ENCODE measurements around the gene PDE4B.
A peak's percentile ranks its signal among the peaks of the same experiment; 100 is the strongest.

PDE4B gene

DNA sequence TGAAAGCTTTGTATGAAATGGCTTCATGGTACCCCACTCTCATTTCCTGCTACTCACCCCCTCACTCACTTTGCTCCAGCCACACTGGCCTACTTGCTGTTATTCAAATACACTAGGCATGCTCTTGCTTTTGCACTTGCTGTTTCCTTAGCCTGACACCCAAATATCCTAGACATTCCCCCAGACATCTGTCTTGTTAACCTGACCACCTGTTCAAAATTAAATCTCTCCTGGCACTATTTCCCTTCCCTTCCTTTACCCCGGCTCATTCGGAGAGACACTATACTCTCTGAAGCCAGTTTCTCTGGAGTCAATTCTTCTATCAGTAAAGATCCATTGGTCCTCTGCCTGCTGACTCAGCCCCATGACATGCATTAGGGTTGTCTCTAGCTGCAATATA, 435.3 kb downstream of the PDE4B start:
- FAIRE-seq = no peak
- no peak for DNase-seq (ENCODE audit: low spot score)

DNA sequence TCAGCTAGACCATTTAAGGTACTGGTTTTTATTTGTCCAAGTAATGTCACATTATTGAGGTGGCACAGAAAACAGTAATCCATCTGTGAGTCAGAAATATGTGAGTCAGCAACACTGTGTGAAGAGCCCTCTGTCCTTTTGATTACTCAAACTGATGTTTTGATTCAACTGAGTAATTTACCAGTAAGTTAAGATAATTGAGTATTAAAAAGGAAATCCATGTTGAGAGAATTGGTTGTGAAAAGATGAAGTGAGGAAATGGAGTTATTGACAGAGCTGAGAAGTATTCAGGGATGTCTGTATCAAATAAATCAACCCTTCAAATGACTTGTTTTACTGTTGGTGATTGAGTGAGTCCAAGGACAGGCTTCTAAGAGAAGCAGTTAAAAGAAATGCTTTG, 438.5 kb downstream of the PDE4B start:
- FAIRE-seq = peak; percentile 85

DNA sequence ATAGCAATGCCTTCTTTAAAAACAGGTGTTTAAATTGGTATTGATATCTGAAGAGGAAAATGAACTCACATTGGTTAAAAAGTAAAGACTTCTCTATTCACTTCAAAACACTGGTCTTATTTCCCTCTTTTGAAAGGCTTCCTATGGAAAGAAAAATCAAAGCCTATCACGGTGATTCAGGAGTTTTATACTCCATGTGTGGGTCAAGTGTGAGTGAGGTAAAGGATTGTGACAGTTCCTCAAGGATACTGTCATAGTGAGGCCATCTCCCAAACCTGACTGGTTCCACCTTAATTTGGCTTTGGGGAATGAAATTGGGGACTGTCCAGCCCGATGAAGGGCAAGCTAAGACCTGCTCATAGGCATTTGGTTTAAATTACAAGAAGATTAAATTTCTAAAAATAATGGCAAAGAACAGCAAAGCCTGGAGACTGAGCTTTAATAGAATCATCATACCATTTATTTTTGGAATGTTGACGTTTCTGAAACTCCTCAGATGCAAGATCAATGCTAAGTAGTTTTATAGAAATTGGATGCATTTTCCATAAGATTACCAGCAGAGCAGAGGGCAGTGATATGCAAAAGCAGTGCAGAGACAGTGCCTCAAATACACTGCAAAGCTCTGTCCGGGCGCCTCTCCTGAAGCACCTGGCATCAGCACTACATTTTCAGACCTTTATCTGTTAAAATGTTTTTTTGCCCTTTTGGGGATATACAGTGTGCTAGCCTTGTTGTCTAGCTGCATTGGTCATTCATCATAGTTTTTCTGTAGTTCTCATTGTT, 439.2 kb downstream of the PDE4B start:
- DNase-seq (ENCODE audit: low spot score) (no peak), FAIRE-seq (no peak)

More for the DNA sequence above, 438.5 kb downstream of the PDE4B start:
- DNase-seq (ENCODE audit: low spot score) = peak; percentile 58

DNA sequence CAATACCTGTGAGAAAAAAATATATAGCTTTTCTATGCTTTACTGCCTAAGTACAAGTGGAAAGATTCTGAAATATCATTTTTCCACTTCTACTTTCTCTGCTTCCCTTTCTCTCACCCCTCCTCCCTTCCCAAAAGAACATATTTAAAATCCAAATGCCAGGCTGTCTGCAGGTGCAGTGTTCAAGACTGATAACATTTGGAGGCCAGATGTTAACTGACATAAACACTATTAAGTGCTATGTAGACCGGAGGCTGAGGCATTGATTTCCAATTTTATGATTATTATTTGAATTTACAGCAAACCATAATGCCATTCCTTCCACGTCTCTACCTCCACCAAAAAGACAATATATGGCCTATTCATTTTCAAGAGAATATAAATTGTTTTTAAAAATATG, 444.3 kb downstream of the PDE4B start:
- DNase-seq (ENCODE audit: low spot score) (no peak), FAIRE-seq (no peak)

DNA sequence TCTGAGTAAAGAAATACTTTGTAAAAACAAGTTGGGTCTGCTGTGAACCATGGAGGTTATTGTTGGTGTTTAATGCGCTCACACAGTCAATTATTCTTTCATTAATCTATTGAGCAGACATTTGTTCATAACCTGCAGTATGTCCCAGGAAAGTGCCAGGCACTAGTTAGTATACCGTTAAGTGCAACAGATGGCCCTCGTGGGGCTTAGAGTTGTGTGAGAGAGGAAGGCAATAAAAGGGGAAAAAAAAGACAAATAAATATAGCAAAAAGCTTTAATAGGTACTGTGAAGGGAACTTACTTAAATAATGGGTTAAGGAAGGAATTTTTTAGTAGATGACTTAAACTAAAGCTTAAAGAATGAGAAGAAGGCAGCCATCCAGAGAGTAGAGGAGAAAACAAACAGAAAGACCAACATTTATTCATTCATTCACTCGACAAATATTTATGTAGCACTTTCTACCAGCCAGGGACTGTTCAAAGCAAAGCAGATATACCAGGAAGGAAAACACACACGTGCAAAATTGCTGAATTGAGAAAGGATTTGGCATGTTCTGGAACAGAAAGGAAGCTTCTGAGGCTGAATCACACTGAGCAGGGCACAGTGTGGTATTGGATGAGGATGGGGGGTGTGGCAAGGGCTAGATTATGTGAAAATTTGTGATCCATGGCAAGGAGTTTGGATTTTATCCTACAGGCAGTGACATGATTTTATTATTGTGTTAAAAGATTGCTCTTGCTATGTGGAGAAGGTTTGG, 445.2 kb downstream of the PDE4B start:
- FAIRE-seq = no peak
- no peak for DNase-seq (ENCODE audit: low spot score)

DNA sequence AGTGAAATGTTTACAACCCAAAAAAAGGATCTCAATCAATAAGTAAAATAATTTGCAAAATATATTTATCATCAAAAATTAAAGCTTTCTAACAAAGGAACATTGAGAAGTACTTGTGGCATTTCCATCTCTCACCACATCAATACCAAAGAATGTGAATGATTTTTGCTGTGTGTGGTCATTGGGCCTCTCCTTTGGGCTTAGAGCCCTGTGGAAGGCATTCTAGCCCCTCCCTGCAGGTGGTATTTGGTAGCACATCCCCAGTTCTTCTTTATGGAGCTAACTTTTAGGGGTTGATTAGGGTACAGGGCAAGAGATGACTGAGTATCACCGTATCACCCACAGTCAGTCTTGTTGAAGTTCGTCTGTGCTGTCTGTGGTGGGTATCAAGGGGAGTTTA, 447.1 kb downstream of the PDE4B start:
- no peak for FAIRE-seq
- DNase-seq (ENCODE audit: low spot score) = no peak

DNA sequence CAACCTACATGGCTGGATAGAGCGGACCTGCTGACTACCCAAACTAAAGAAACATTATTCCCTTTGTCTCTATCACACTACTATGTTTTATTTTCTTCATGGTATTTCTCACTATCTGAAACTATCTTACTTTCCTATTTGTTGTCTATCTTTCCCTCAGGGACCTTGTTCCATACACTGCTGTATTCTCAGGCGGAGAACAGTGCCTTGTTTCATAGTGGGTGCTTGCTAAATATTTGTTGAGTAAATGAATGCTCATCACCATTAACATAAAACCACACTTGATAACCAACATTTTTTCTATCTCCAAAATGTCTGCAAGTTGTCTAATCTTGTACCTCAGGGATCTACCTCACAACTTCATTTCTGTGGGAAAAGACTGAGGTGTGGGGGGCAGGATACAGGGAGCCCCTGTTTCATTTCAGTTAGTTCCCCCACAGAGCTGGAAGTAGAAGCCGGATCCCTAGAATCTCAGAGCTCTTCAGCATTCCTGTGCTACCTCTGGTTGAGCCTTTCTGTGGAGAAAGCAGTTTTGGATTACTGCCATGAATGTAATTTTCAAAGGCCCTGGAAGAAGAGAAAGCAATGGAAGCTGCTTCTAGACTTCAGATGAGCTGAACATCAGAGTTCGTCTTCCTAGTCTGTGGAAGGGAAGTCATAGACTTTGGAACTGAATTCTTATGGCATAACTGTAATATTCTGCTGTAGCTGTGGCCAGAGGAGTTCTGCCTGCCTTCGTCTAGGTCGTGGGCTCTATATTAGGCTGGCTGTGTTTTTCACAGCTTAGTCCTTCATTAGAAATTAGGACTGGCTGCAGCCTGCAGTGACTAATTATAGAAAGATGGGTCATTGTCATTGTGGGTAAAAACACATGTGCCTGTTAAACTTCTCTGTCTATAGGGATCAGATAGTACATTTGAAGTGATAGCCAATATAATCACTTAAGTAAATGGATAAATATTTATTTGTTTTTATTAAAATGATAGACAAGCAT, 448.1 kb downstream of the PDE4B start:
- no peak for DNase-seq (ENCODE audit: low spot score)
- FAIRE-seq = no peak

DNA sequence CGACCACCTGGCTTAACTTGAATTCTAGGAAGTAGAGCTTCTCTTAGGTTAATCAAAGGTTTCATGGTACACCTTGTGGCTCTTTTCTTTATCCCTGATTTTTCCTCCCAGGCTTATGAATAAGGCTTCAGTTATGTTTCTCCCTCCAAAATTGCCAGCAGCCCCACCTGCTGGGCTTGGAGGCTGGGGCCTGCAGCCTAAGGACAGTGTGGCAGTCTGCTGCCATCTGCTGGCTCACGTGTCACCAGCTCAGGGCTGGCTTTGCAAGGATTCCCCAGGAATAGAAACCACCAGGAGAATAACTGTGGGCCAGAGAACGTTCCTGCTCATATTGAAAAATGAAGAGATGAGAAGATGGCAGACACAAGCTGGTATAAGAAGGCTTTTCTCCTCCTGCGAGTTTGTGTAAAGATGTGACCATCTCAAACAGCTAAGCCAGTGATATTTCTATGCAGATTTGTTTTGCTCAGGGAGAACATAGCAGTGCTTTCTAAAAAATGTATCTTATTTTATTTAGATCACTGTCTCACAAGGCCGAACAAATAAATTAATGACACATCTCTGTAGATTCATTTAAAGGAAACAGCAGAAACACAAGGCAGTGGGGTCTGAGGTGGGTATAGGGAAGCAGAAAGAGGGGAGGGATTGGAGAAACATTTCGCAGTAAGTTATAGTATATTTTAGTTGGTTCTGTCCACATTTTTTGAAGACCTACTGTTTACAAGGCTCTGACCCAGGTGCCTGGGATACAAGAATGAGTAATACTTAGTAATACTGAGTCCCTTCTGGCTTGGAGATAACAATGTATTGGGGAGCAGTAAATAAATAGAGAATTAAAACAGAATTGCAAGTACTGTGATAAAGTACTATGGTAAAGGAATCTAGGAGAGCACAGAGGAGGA, 450.2 kb downstream of the PDE4B start:
- FAIRE-seq (peak; percentile 60), DNase-seq (ENCODE audit: low spot score) (peak; percentile 60)

DNA sequence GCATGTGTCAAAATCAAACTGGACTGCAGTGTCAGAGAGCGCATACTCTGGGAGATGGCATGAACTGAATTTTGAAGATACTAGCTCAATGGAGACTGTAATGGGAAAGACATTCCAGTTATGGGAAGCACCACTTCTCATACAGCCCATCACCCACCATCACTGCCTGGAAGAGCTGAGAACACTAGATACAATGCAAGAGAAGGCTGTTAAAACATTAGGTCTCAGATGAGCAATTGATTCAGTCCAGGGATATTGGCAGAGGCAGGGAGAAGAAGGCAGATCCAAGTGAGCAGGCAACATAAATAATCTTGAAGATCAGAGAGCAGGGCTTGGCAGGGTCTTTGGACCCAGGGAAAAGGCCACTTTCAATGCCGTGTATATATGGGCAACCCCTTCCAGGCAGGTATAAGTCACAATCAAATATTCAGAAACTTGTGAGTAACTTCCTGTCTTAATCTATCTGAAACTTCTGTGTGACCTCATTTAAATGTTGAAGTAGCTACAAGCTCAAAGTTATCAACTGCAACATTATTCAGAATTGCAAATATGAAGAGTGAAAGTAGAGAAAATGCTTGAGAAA, 450.9 kb downstream of the PDE4B start:
- FAIRE-seq (no peak), DNase-seq (ENCODE audit: low spot score) (no peak)

DNA sequence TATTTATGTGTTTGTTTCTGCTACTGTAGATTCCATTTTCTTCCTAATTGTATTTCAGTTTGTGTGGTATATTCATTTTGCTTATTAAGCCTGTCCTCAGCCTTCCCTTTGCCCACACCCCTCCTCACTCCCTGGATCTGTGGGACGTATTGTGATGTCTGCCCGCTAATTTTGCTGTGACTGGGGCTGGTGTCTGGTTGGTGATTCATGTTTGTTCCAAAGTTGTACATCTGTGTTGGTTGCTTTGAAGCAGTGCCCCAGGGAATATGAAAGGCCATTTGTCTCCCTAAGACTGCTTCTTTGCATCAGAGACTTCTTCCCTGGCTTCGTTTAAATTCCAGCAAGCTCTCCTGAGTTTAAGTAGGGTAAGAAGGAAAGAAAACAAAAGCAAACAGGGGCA, 451.7 kb downstream of the PDE4B start:
- FAIRE-seq (no peak), DNase-seq (ENCODE audit: low spot score) (no peak)

DNA sequence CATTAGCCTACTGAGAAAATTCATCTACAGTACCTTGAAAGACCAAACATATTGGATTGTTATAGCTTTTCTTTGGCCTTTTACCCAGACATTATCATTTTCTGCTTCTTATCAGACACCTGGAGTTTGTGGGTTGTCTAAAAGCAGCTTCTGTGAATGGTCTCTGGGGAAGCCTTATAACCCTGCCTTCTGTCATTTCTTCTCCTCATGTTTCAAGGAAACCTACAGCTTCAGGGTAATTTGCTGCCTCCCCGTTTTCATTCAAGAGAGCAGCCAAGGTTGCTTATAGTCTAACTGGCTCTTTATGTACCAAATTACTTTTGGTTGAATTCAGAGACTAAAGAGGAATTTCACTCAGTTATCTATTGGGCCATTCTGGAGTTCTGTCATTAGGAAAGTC, 453.0 kb downstream of the PDE4B start:
- no peak for FAIRE-seq
- DNase-seq (ENCODE audit: low spot score) = no peak

DNA sequence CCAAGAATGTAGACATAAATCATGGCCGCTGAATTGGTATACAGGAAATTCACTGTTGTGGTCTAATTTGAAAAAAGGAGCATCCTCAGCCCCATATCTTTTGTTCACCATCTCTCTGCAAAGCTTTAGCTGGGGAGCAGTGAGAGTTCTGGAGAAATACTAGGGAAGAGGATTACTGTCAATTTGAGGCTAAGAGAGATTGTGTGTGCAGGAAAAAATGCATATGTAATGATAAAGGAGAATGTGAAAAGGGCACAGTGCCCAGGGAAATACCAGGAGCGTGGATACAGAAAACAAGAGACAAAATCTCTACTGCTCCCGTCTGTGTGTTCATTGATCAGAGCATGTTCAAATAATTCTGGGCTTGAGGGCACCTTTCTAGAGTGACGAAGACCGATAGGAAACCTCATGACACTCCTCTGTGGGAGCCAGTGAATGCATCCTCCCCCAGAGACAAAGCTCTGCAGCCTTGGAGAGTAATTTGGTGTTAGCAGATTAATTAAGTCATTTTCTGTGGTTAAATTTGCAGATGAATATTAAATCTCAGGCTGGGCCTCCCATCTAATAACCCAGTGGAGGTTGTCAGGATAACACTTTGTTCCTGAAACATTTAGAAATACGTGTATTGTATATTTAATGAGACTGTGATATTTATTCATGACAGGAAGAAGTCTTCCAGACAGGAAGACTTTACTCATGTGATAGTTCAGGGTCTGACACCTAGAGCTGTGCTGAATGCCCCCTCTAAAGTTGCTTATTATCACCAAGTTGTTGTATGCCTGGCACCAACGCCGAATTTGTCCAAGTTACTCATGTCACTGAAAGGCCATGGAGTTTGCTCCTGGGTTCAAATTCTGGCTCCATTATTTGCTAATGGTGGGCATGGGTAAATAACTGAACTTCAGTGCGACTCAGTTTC, 453.9 kb downstream of the PDE4B start:
- FAIRE-seq = no peak
- no peak for DNase-seq (ENCODE audit: low spot score)

DNA sequence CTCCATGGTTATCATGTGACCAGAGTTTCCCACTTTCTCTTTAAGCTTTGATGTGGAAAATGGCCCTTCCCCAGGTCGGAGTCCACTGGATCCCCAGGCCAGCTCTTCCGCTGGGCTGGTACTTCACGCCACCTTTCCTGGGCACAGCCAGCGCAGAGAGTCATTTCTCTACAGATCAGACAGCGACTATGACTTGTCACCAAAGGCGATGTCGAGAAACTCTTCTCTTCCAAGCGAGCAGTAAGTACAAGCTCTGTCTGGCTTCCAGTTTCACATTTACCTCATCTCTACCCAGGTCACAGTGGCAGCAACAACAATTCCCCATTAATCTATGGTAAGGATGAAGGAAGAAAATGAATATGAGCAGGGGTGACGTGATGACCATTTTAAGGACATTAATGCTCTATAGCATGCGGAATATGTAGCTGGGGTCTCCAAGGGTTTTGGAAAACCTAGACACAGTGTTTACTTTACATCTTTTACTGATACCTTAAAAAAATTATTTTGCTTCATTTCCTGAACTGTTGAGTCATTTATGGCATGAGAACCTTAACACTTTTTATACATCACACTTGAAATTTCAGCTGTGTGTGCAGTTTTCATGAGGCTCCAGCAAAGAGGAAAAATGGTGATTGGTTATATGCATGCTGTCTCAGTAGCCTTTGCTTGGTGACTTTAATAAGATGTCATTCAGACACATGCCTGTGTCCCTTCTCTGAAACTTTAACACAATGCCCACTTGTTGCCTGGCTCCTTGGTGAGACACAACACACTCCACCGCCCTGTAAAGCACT, 454.9 kb downstream of the PDE4B start:
- DNase-seq (ENCODE audit: low spot score) (no peak), FAIRE-seq (no peak)

DNA sequence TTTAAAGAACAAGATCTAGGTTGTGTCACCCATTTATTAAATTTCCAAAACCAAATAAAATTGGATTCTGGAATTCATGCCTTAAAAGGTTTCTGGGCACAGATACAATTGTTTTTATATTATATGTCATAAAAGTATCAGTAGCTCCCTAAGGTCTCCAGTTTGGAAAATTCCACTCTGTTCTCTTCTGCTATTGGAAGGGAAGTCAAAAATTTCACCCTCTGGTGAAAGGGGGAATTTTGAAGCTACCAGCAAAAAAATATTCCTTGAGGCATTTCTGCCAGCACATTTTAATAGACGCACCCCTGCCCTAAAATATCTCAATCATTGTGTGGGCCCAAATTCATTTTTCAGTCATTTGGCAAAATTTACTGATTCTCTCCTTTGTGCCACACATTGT, 455.6 kb downstream of the PDE4B start:
- DNase-seq (ENCODE audit: low spot score) (no peak), FAIRE-seq (no peak)

DNA sequence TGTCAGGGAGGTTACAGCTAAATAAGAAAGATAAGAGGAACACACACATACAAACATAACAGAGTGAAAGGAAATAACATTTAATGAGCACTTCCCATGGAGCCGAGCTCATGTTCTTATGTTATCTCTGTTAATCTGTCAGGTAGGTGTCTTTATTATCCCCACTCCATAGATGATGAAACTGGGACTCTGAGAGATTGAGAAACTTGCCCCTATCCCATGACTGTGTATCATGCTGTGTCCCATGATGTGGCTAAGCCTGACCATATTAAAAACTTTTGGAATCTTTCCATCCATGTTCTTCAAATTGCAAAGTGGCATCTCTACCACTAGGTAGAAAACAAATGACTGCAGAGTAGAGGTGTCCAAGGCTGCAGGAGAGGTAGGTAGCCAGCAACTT, 456.1 kb downstream of the PDE4B start:
- DNase-seq (ENCODE audit: low spot score) (no peak), FAIRE-seq (no peak)

DNA sequence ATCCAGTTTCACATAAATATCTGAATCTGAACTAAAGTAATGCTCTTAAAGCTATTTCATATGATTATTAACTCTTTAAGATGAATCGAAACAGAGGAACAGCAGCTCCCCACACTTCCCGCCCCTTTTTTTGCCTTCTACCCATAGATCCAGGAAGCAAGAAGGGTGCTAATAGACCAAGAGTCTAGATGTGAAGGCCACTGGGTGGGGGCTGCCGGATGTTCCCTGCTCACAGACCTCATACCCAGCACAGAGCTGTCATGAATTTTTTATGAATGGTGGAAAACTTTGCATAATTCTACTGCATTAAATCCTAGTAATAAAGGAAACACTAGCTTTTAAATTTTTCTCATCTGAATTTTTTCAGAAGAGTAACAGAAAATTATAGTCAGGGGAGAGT, 457.4 kb downstream of the PDE4B start:
- DNase-seq (ENCODE audit: low spot score) (no peak), FAIRE-seq (no peak)

DNA sequence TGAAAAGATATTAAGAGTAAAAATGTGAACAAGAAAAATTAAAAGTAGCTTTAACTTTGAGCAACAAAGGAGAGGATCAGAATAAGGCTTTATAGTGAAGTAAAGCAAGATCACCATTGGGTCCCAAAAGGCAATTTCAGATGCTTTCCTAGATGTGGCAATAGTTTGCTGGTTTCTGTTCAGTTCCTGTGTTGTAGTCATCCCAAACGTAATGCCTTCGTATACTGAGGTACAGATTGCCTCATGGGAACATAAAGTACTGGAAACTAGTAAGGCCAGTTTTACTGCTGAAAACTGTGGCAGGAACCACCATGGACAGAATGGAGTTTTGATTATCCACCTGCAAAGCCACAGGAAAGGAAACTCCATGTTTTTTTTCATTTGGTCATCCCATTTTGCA, 457.8 kb downstream of the PDE4B start:
- FAIRE-seq (no peak), DNase-seq (ENCODE audit: low spot score) (no peak)

DNA sequence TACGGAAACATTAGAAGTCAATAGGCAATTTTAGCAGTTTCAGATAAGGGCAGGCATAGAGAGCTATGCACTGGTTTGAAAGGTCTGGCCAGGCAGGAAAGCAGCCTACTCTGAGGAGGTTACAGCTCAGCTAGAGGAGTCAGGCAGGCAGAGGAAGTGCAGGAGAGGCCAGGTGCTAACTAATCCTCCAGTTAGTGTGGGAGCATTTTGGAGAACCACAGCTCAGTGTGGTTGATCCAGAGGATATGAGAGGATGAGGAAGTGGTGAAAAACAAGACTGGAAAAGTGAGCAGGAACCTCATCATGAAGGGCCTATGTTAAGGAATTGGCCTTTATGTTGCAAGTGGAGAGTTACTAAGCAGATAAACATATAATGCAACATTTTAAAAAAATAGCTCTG, 458.9 kb downstream of the PDE4B start:
- FAIRE-seq (no peak), DNase-seq (ENCODE audit: low spot score) (no peak)

Measured in RCC 7860 (cell line).